Uterus (tissue), 4 donors: ENCODE results near the gene CDCA5. TPM values are rescaled to one million over a fixed set of nuclear protein-coding genes. Genes with fewer than 3 reads are reported as not detected.
A peak's percentile ranks its signal among the peaks of the same experiment; 100 is the strongest.

ENCODE experiments used
- DNase-seq, 2 donors: peaks; one replicate each; pipeline ENCODE4 v3.0.0-alpha.2; 2019 to 2020
- H3K27ac ChIP-seq, 2 donors: fragments of 200-600 bp; sonication (generic); 1 replicate in 1 of 2; 2 replicates in 1 of 2; pipeline ENCODE4 v1.5.1; 2016 to 2018
- H3K27me3 ChIP-seq, 2 donors: fragments of 200-600 bp; sonication (generic); one replicate each; pipeline ENCODE4 v1.5.1; 2018 to 2019; ENCODE audit warnings: control low read depth in 1 of 2
- H3K36me3 ChIP-seq, 2 donors: fragments of 200-600 bp; sonication (generic); one replicate each; pipeline ENCODE4 v1.5.1; 2019; ENCODE audit warnings: control low read depth in 1 of 2
- H3K4me1 ChIP-seq, 2 donors: fragments of 200-600 bp; sonication (generic); one replicate each; pipeline ENCODE4 v1.5.1; 2018 to 2019; ENCODE audit warnings: control low read depth in 1 of 2
- H3K4me3 ChIP-seq, 2 donors: fragments of 200-600 bp; sonication (generic); 1 replicate in 1 of 2; 2 replicates in 1 of 2; pipeline ENCODE4 v1.5.1; 2018 to 2019; ENCODE audit warnings: mild to moderate bottlenecking in 1 of 2
- H3K9me3 ChIP-seq, 2 donors: fragments of 200-600 bp; sonication (generic); one replicate each; pipeline ENCODE4 v1.5.1; 2019; ENCODE audit warnings: control low read depth in 1 of 2
- CTCF ChIP-seq, 4 experiments: fragments of 200-600 bp in 2 of 4; fragments of 450-650 bp in 2 of 4; sonication (generic) in 2 of 4; IDR thresholded peaks; one replicate each; pipeline ENCODE4 v1.5.1; 2016 to 2019; ENCODE audit warnings: antibody characterized with exemption in 4 of 4, mild to moderate bottlenecking in 2 of 4, moderate library complexity in 1 of 4
- POLR2A ChIP-seq, 2 donors: fragments of 450-650 bp; IDR thresholded peaks; one replicate each; pipeline ENCODE4 v1.6.1; 2016; ENCODE audit warnings: antibody characterized with exemption in 2 of 2, mild to moderate bottlenecking in 1 of 2, moderate library complexity in 1 of 2
- intact Hi-C: fragments of 100-400 bp; cut with DNase I; formaldehyde crosslinking; loops from one replicate; pipeline ENCODE4 v1.15.1; 2023; ENCODE audit warnings: low total_unique reads
- total RNA-seq, 4 donors: library from RNA; depleted of rRNA in 3 of 4; stranded (reverse); fragments of >200 nt in 3 of 4; gene quantifications; one replicate each; pipeline versions ENCODE4 v1.1.0 to v1.2.4, GENCODE V29; 2014 to 2023
- donor health status: DM: yes; HTN: yes; CAD: no.

The CDCA5 gene
- total RNA-seq, 4 donors from 2014 or later, result 0.30 to 7.1 (median 0.77) TPM; not detected in 1

GRCh38 chr11:65051398-65051858 lies 32.4 kb downstream of the CDCA5 start:
- TF ChIP-seq POLR2A (IDR thresholded peaks at IDR 0.05) (no peak), CTCF (IDR thresholded peaks at IDR 0.05) (no peak)
- Histone ChIP-seq H3K4me3 (no peak overlapping the region), H3K27me3 (no peaks in the 10 kb centered on the region), H3K36me3 (no peaks in the 10 kb centered on the region), H3K9me3 (no peaks in the 10 kb centered on the region), H3K4me1 (no peaks in the 10 kb centered on the region), H3K27ac (no peak overlapping the region)
- no peak for DNase-seq
- intact Hi-C loops, result no loop called here

GRCh38 chr11:65047581-65048422 lies 36.0 kb downstream of the CDCA5 start:
- H3K4me1 ChIP-seq, result no peaks in the 10 kb centered on the region
- H3K27me3 ChIP-seq, result no peaks in the 10 kb centered on the region
- TF ChIP-seq POLR2A (IDR thresholded peaks at IDR 0.05) (no peak), CTCF (IDR thresholded peaks at IDR 0.05) (no peak)
- H3K4me3 ChIP-seq, result peak overlapping the region; percentile 38 to 48
- H3K36me3 ChIP-seq, result no peaks in the 10 kb centered on the region
- H3K9me3 ChIP-seq, result no peaks in the 10 kb centered on the region
- peak; percentile 42 to 45 for DNase-seq
- H3K27ac ChIP-seq, result peak overlapping the region; percentile 48 to 81
- intact Hi-C loops, result no loop called here

- no peaks in the 10 kb centered on the region for H3K9me3 ChIP-seq
- no peak overlapping the region for H3K27ac ChIP-seq
- no peaks in the 10 kb centered on the region for H3K4me1 ChIP-seq
- intact Hi-C loops, result no loop called here
- no peaks in the 10 kb centered on the region for H3K27me3 ChIP-seq
- H3K4me3 ChIP-seq, result no peak overlapping the region
- DNase-seq, result no peak
- no peaks in the 10 kb centered on the region for H3K36me3 ChIP-seq
- TF ChIP-seq CTCF (IDR thresholded peaks at IDR 0.05) (no peak), POLR2A (IDR thresholded peaks at IDR 0.05) (no peak)
Measured at GRCh38 chr11:65045728-65046127, 38.1 kb downstream of the CDCA5 start.

GRCh38 chr11:65045061-65045460 lies 38.8 kb downstream of the CDCA5 start:
- Histone ChIP-seq H3K27ac (no peak overlapping the region), H3K27me3 (no peaks in the 10 kb centered on the region), H3K4me3 (no peak overlapping the region), H3K36me3 (no peaks in the 10 kb centered on the region), H3K4me1 (peaks cover 0 to 4% of the 10 kb centered on the region in 2 donors), H3K9me3 (no peaks in the 10 kb centered on the region)
- TF ChIP-seq CTCF (IDR thresholded peaks at IDR 0.05), result no peak
- TF ChIP-seq POLR2A (IDR thresholded peaks at IDR 0.05), result no peak
- no peak for DNase-seq
- intact Hi-C loops, result no loop called here

GRCh38 chr11:65043881-65044501 lies 39.8 kb downstream of the CDCA5 start:
- H3K9me3 ChIP-seq, result no peaks in the 10 kb centered on the region
- no peak for TF ChIP-seq POLR2A (IDR thresholded peaks at IDR 0.05)
- TF ChIP-seq CTCF (IDR thresholded peaks at IDR 0.05), result no peak
- H3K27ac ChIP-seq, result no peak overlapping the region
- no peak overlapping the region for H3K4me3 ChIP-seq
- no peak for DNase-seq
- peaks cover 0 to 4% of the 10 kb centered on the region in 2 donors for H3K4me1 ChIP-seq
- H3K27me3 ChIP-seq, result no peaks in the 10 kb centered on the region
- intact Hi-C loops, result no loop called here
- H3K36me3 ChIP-seq, result no peaks in the 10 kb centered on the region
